SKM-1 (cell line): ENCODE data around the gene IFIT1.
A peak's percentile ranks its signal among the peaks of the same experiment; 100 is the strongest.
"Not testable (repeated sequence)": the region's sequence is repeated elsewhere in the genome, so short reads cannot be mapped to it uniquely, and the experiment has no call there.

Experiments used
- DNase-seq: peaks from one replicate; lab custom pipeline; 2025; ENCODE audit not compliant: unreplicated experiment; lab: John Stamatoyannopoulos, UW

The IFIT1 gene

DNA sequence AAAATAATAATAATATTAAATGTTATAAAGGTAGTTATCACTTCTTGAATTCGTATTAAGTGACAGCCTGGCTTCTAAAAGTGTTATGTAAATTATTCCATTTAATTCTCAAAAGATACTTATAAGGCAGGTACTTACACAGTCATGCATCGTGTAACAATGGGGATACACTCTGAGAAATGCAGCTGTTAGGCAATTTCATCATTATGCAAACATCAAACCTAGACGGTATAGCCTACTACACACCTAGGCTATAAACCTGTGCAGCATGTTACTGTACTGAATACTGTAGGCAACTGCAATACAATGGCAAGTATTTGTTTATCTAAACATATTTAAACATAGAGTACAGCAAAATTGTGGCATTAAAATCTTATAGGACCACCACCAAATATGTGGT lies 1.5 kb downstream of the IFIT1 start:
- no peak for DNase-seq

- DNase-seq: no peak
Observed at GRCh38 chr10:89395141-89395540, 2.7 kb downstream of the IFIT1 start.

DNA sequence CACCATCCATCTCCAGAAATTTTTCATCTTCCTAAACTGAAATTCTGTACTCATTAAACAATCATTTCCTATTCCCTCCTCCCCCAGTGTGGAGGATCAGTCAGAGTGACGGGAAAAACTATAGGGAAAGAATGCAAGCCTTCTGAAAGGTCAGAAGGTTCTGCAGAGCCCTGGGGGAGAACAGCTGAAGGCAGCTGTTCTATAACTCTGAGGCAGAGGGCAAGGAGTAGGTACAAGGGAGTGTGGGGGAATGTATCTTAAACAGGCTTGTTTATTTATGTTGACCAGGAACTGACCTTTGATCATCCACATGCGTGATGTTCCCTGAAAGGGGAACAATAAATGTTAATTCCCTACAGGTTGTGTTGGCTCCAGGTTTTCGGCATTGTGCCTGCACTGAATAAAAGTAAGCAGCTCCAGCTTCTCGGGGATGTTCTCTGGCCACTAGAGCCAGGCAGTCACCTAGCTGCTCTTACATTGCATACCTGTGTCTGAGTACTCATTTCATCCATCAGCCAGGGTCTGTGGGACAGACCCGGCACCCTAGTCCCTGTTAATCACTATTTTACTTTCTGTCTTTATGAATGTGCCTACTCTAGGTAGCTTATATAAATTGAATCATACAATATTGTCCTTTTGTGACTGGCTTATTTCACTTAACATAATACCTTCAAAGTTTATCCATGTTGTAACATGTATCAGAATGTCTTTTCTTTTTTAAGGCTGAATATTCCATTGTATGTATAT lies 5.8 kb downstream of the IFIT1 start:
- no peak for DNase-seq

DNA sequence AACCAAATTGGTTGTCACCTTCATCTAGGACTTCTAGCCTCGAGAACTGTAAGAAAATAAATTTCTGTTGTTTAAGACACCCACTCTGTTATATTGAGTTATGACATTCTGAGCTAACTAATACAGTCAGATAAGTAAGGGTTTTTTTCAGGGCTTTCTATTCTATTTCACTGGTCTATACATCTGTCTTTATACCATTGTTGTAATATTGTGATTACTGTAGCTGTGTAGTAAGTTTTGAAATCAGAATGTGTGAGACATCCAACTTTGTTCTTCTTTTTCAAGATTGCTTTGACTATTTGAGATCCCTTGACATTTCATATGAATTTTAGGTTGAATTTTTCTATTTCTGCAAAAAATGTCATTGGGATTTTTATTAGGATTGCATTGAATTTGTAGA lies 7.5 kb downstream of the IFIT1 start:
- DNase-seq: no peak

DNA sequence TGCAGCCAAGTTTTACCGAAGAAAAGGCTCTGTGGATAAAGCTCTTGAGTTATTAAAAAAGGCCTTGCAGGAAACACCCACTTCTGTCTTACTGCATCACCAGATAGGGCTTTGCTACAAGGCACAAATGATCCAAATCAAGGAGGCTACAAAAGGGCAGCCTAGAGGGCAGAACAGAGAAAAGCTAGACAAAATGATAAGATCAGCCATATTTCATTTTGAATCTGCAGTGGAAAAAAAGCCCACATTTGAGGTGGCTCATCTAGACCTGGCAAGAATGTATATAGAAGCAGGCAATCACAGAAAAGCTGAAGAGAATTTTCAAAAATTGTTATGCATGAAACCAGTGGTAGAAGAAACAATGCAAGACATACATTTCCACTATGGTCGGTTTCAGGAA lies 10.6 kb downstream of the IFIT1 start:
- DNase-seq: no peak

GRCh38 chr10:89404104-89405047 lies 12.0 kb downstream of the IFIT1 start:
- DNase-seq: no peak

GRCh38 chr10:89406178-89406577 lies 13.8 kb downstream of the IFIT1 start:
- DNase-seq: not testable (repeated sequence)

GRCh38 chr10:89407792-89408191 lies 15.4 kb downstream of the IFIT1 start:
- not testable (repeated sequence) for DNase-seq

GRCh38 chr10:89409282-89409681 lies 16.9 kb downstream of the IFIT1 start:
- DNase-seq: not testable (repeated sequence)

DNA sequence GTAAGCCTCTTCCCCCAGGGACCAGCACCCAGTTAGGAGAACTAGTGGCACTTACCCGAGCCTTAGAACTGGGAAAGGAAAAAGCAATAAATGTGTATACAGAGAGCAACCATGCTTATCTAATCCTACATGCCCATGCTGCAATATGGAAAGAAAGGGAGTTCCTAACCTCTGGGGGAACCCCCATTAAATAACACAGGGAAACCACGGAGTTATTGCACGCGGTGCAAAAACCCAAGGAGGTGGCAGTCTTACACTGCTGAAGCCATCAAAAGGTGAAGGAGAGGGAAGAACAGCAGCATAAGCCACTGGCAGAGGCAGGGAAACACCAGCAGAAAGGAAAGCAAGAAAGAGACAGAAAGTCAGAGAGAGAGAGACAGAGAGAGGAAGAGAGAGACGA lies 18.1 kb downstream of the IFIT1 start:
- DNase-seq: not testable (repeated sequence)

DNA sequence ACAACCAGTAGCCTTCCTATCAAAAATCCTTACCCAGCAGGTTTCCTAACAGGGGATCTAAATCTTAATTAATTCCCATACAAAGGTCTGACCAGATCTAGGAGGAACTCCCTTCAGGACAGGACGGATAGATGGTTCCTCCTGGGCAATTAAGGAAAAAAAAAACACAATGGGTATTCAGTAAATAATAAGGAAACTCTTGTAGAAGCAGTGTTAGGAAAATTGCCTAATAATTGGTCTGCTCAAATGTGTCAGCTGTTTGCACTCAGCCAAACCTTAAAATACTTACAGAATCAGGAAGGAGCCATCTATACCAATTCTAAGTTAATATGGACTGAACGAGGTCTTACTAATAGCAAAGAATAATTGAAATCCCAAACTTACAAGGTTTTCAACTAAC lies 18.7 kb downstream of the IFIT1 start:
- not testable (repeated sequence) for DNase-seq

DNA sequence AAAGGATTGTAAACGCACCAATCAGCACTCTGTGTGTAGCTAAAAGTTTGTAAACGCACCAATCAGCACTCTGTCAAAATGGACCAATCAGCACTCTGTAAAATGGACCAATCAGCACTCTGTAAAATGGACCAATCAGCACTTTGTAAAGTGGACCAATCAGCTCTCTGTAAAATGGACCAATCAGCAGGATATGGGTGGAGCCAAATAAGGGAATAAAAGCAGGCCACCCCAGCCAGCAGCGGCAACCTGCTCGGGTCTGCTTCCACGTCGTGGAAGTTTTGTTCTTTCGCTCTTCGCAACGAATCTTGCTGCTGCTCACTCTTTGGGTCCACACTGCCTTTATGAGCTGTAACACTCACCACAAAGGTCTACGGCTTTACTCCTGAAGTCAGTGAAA lies 19.9 kb downstream of the IFIT1 start:
- DNase-seq: not testable (repeated sequence)

DNA sequence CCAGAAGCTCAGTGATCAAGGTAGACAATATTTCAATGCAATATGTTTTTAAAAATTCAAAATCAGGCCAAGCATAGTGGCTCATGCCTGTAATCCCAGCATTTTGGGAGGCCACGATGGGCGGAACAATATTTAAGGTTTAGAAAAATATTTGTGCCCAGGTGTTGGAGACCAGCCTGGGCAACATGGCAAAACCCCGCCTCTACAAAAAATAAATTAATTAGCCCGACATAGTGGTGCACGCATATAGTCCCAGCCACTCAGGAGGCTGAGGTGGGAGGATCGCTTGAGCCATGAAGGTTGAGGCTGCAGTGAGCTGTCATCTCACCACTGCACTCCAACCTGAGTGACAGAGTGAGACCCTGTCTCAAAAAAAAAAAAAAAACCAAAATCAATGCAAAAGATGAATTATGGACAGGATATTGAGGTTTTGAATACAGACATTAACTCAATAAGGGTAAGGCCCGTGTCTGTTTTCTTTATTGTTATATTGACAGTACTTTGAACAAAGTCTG lies 21.0 kb downstream of the IFIT1 start:
- DNase-seq: no peak

GRCh38 chr10:89414146-89414878 lies 21.9 kb downstream of the IFIT1 start, which contains the start of gene IFIT5:
Gene IFIT5 (plus strand): TSS chr10:89414568. CDS start chr10:89414799, 231 bp downstream.
- DNase-seq: peak; percentile 42

- no peak for DNase-seq
Observed at GRCh38 chr10:89414879-89415821, 22.7 kb downstream of the IFIT1 start.

DNA sequence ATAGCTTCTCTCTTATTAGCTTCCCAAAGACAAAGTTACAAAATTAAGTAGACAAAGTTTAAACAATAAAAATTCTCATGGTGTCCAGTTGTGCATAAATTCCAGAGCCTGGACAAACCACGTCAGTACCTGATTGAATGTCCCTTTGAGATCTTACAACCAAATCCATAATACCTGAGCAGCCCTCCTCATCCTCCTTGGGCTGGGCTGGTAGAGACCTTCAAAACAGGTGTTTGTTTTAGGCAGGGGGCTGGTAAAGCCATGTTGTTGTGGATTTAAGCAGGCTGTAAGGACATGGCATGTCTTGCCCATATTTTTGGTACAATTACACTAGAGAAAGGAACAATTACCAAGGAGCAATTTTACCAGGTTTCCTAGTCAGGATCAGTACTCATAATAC lies 24.0 kb downstream of the IFIT1 start:
- no peak for DNase-seq

GRCh38 chr10:89419548-89419947 lies 27.1 kb downstream of the IFIT1 start:
- DNase-seq: no peak

GRCh38 chr10:89421018-89421476 lies 28.6 kb downstream of the IFIT1 start:
- DNase-seq: no peak

GRCh38 chr10:89425000-89425399 lies 32.6 kb downstream of the IFIT1 start:
- no peak for DNase-seq
